BE2C (cell line): ENCODE results near the gene PFAS. TPM values are rescaled to one million over a fixed set of nuclear protein-coding genes. Genes with fewer than 3 reads are reported as not detected.

ENCODE experiments used
- DNase-seq: peaks from one replicate; pipeline ENCODE4 v3.0.0-alpha.2; 2020
- H3K27me3 ChIP-seq: fragments of 250-450 bp; sonication (Bioruptor Pico); 2 replicates; pipeline ENCODE4 v1.5.1; 2020; ENCODE audit warnings: mild to moderate bottlenecking
- H3K36me3 ChIP-seq: fragments of 250-450 bp; sonication (Bioruptor Pico); 2 replicates; pipeline ENCODE4 v1.5.1; 2020; ENCODE audit warnings: mild to moderate bottlenecking
- H3K4me1 ChIP-seq: fragments of 250-450 bp; sonication (Bioruptor Pico); 2 replicates; pipeline ENCODE4 v1.5.1; 2020
- H3K4me3 ChIP-seq: 2 replicates; pipeline ENCODE4 v1.5.1; 2011; ENCODE audit warnings: low read depth, low read length
- H3K9me3 ChIP-seq: fragments of 250-450 bp; sonication (Bioruptor Pico); 2 replicates; pipeline ENCODE4 v1.5.1; 2020
- polyA plus RNA-seq: library from polyadenylated mRNA; unstranded; fragments of >200 nt; gene quantifications from one replicate; pipeline ENCODE4 v1.2.1, GENCODE V29; 2012; ENCODE audit warnings: low read depth, missing spikeins; ENCODE audit not compliant: insufficient read length, insufficient read depth
- TF ChIP-seq, protein P1 (sequence below): IDR thresholded peaks from 2 replicates; pipeline ENCODE4 v1.5.1; 2012; ENCODE audit warnings: mild to moderate bottlenecking, low read depth, low read length

Gene PFAS
- 56.0 TPM for polyA plus RNA-seq

DNA sequence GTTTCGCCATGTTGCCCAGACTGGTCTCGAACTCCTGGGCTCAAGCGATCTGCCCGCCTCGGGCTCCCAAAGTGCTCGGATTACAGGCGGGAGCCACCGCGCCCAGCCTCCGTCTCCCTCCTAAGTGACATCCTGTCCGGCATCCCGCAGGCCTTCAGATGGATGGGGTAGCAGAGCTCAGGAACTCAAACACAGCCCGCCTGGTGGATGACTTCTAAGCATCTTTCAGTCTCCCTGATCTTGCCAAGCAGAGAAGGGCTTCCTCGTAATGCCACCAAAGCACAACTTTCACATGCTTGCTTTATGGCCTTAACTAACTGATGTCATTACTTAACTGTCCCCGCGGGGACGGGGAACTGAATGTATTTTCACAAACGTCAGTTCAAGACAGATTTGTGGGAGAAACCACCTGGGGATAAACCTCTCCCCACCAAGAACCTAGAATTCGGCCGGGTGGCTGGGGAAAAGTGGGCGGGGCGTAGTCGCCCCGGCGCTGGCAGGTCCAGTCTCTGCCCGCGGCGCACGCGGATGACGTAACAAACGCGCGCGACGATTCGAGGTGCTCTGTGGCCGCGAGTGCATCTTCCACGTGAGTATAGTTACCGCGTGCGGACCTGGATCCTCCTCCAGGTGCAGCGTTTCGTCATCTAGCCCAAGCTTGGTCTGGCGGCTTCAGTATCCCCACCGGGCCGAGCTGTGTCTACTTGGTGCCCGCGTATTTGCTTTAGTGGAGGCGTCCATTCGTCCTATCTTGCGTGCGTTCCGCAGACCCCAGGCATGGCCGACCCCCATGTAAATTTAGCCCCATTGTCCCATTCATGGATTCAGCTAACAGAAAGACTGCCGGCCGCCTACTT lies at the start of gene PFAS:
TSS of gene PFAS (plus strand) at position 539 of the 857 bp plus-strand sequence. CDS start 4,649 bp downstream, outside the sequence.
- H3K4me3 ChIP-seq = peak within 1 kb of the TSS; percentile 96
- H3K4me1 ChIP-seq = no peaks in the 10 kb centered on the region
- peaks cover 4% of the 10 kb centered on the region for H3K36me3 ChIP-seq
- TF ChIP-seq, protein P1, sequence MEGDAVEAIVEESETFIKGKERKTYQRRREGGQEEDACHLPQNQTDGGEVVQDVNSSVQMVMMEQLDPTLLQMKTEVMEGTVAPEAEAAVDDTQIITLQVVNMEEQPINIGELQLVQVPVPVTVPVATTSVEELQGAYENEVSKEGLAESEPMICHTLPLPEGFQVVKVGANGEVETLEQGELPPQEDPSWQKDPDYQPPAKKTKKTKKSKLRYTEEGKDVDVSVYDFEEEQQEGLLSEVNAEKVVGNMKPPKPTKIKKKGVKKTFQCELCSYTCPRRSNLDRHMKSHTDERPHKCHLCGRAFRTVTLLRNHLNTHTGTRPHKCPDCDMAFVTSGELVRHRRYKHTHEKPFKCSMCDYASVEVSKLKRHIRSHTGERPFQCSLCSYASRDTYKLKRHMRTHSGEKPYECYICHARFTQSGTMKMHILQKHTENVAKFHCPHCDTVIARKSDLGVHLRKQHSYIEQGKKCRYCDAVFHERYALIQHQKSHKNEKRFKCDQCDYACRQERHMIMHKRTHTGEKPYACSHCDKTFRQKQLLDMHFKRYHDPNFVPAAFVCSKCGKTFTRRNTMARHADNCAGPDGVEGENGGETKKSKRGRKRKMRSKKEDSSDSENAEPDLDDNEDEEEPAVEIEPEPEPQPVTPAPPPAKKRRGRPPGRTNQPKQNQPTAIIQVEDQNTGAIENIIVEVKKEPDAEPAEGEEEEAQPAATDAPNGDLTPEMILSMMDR = no peak
- H3K27me3 ChIP-seq = no peaks in the 10 kb centered on the region
- H3K9me3 ChIP-seq = no peaks in the 10 kb centered on the region
- DNase-seq = peak; percentile 92

DNA sequence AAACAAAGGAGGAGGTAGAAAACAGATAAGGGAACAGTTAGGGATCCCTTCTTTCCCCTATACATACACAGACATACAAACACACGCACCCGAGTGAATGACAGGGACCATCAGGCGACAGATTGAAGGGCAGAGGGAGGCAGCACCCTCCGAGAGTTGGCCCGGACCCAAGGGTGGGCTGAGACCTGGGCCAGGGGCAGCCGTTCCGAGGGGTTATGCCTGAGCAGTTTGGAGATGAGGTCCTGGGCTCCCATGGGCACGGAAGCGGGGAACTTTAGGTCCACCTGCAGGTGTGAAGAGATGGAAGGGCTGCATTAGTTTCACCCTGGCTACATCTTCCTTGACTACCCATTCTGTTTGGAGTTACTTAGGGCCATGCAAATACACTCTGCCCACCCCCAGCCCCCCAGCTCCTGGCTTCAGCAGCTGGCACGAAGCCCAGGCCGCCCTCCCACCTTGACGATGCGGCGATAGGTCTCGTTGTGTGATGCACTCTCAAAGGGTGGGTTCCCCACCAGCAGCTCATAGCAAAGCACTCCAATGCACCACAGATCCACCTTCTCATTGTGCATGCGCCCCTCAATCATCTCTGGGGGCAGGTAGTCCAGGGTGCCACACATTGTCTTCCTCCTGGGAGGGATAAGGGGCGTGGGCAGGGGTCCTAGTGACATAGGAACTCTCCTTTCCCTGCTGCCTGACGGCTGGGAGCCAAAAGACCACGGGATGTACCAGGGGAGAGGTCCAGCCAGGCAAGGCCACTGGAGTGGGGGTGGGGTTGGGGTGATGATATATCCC lies 44.1 kb upstream of the PFAS start:
- Histone ChIP-seq H3K27me3 (no peaks in the 10 kb centered on the region), H3K4me3 (no peak overlapping the region), H3K36me3 (peaks cover 32% of the 10 kb centered on the region), H3K9me3 (no peaks in the 10 kb centered on the region), H3K4me1 (no peaks in the 10 kb centered on the region)
- no peak for DNase-seq
- TF ChIP-seq, protein P1 = no peak

- H3K4me3 ChIP-seq = no peak overlapping the region
- no peaks in the 10 kb centered on the region for H3K27me3 ChIP-seq
- no peak for DNase-seq
- no peaks in the 10 kb centered on the region for H3K4me1 ChIP-seq
- TF ChIP-seq, protein P1 = no peak
- H3K9me3 ChIP-seq = no peaks in the 10 kb centered on the region
- peaks cover 32% of the 10 kb centered on the region for H3K36me3 ChIP-seq
These were observed 42.6 kb upstream of the PFAS start for GRCh38 chr17:8206536-8206935.

DNA sequence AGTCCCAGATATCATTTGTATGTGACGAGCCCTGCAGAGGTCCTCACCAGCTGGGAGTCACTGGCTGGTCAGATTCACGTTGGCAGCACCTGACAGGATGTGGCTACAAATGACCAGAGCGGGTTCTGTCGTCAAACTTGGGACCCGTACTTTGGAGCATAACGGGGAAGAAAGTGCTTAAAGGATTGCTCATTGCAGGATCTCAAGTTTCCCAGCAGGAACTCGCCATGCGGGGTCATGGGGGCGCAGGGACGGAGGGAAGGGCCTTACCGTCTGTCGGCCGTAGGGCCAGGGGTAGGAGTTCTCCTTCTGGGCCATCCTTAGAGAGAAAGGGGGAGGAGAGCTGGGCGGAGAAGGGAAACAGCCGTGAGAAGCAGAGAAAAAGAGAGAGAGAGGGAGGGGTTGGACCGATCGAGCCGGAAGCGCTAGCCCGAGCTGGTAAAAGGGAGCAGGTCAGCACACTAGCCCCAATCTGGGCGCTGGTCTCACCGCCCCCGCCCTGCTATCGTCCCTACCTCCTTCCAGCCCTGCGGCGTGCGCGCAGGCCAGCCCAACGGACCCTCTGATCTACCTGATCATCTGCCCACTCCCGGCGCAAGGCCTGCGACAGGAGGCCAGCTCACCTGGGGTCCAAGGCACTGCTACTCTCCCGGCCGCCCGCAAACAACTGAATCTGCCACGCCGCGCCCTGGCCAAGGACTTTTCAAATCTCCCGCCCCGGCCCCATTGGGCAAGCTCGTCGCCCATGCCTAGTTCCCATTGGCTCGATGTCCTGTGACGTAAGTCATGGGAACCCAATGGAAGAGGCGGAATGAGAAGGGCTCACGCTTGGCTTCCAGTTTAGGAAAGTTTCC lies 39.0 kb upstream of the PFAS start, which contains the start of gene AURKB:
TSS of gene AURKB (minus strand) at position 669 of the 854 bp plus-strand sequence. CDS start at position 318, 351 bp downstream.
- Histone ChIP-seq H3K4me3 (peak within 1 kb of the TSS; percentile 82), H3K4me1 (no peaks in the 10 kb centered on the region), H3K36me3 (peaks cover 22% of the 10 kb centered on the region), H3K9me3 (no peaks in the 10 kb centered on the region), H3K27me3 (no peaks in the 10 kb centered on the region)
- peak; percentile 91 for DNase-seq
- TF ChIP-seq, protein P1 = no peak

DNA sequence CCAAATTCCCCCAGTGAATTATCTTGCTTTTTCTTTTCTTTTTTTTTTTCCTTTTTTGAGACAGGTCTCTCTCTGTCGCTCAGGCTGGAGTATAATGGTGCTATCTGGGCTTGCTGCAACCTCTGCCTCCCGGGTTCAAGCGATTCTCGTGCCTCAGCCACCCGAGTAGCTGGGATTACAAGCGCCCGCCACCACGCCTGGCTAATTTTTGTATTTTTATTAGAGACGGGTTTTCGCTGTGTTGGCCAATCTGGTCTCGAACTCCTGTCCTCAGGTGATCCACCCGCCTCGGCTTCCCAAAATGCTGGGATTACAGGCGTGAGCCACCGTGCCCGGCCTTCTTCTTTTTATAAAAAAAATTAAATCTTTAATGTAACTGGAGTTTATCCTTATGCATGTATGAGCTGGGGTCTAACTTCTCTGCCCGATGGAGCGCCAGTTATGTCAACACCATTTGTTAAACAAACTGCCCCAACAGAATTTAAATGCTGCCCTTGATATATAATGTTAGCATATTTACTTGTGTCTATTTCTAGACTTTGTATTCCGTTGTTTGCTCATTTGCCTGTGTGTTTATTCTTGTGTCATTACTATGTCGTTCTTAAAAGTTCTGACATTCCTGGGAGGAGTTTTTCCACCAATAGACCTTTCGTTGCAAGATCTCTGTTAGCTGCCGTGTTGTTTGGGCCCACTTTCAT lies 38.2 kb upstream of the PFAS start:
- TF ChIP-seq, protein P1 = no peak
- no peaks in the 10 kb centered on the region for H3K9me3 ChIP-seq
- no peak for DNase-seq
- peak overlapping the region; percentile 82 for H3K4me3 ChIP-seq
- no peaks in the 10 kb centered on the region for H3K27me3 ChIP-seq
- H3K36me3 ChIP-seq = peaks cover 19% of the 10 kb centered on the region
- no peaks in the 10 kb centered on the region for H3K4me1 ChIP-seq
